ENCODE measurements around the gene METTL15. TPM values are rescaled to one million over a fixed set of nuclear protein-coding genes. Genes with fewer than 3 reads are reported as not detected.

METTL15 gene, protein sequence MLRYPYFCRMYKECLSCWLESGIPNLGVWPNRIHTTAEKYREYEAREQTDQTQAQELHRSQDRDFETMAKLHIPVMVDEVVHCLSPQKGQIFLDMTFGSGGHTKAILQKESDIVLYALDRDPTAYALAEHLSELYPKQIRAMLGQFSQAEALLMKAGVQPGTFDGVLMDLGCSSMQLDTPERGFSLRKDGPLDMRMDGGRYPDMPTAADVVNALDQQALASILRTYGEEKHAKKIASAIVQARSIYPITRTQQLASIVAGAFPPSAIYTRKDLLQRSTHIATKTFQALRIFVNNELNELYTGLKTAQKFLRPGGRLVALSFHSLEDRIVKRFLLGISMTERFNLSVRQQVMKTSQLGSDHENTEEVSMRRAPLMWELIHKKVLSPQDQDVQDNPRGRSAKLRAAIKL
- total RNA-seq: 31.1 TPM

DNA sequence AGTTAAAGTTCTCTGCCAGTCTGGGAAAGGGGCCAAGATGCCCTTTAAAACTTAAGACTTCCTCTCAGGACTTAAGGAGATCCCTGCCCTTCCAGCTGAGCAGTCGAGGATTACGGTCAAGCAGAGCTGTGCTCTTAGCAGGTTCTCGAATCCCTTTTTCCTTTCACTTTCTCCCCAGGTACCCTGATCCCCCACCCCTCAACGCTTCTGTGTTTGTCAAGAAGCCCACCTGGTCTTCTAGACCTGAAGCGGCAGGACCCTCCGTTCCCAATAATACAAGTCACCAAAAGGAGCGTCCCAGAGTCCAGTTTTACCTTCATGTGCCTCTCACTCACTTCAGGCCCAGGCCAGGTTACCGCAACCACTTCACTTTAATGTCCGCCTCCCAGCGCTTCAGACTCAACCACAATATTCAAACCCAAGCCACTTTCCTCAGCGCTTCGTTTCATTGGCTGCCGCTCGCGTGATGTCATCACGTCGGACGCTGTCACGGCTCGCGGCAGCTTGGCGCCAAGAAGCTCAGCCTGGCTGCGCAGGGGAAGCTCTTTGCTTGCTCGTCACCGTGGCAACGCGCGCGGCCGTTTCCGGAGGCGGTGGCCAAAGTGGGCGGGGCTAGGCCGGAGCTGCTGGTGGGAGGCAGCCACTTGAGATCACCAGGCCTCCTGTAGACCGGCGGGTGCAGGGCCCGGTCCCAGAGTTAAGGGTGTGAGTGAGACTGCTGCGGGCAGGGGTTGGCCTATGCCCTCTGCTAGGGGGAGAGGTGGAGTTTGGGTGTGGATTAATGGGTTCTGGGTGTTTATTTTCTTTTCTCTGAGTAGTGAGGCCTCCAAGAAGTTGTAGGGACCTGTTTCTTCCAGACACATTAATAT is at the start of gene METTL15, which contains the start of gene KIF18A:
Gene METTL15 (plus strand): TSS at position 639 of the 869 bp plus-strand sequence. CDS start 4,947 bp downstream, outside the sequence.
Gene KIF18A (minus strand): TSS at position 407 of the 869 bp plus-strand sequence. CDS start 10,209 bp downstream, outside the sequence.

Other genes starting within 250 kb of the METTL15 start
- 8.7 TPM for gene KIF18A, start 232 bp upstream of the METTL15 start, total RNA-seq